Muscle of leg (tissue), 16 donors: ENCODE results near the gene RPS2. TPM values are rescaled to one million over a fixed set of nuclear protein-coding genes. Genes with fewer than 3 reads are reported as not detected.
A peak's percentile ranks its signal among the peaks of the same experiment; 100 is the strongest.
"Not testable (repeated sequence)": the region's sequence is repeated elsewhere in the genome, so short reads cannot be mapped to it uniquely, and the experiment has no call there.

Experiments
- DNase-seq: peaks from one replicate; pipeline ENCODE4 v3.0.0; 2013
- H3K27ac ChIP-seq: one replicate; pipeline ENCODE4 v1.5.1; 2013; ENCODE audit warnings: mild to moderate bottlenecking, low read length, control low read depth
- H3K27me3 ChIP-seq: one replicate; pipeline ENCODE4 v1.6.1; 2013; ENCODE audit warnings: low read length; ENCODE audit not compliant: control insufficient read depth, insufficient read depth
- H3K36me3 ChIP-seq: one replicate; pipeline ENCODE4 v1.6.1; 2013; ENCODE audit warnings: low read length; ENCODE audit not compliant: control insufficient read depth, insufficient read depth
- H3K4me1 ChIP-seq: one replicate; pipeline ENCODE4 v1.6.1; 2013; ENCODE audit warnings: low read length; ENCODE audit not compliant: control insufficient read depth, insufficient read depth
- H3K4me3 ChIP-seq: one replicate; pipeline ENCODE4 v1.5.1; 2013; ENCODE audit warnings: low read length, control low read depth
- H3K9me3 ChIP-seq: replicated peaks from 2 replicates; pipeline ENCODE4 v1.6.1; 2013; ENCODE audit warnings: low read depth, low read length; ENCODE audit not compliant: control insufficient read depth
- WGBS: methylation state at CpG from one replicate; pipeline ENCODE4 v1.1.5; 2013; ENCODE audit warnings: missing lambda C conversion rate; ENCODE audit not compliant: insufficient coverage; 5-methylcytosine and 5-hydroxymethylcytosine counted together
- long read RNA-seq, 11 donors: transcript quantifications; one replicate each; lab custom pipeline, GENCODE V29; 2026
- polyA plus RNA-seq, 8 donors: library from polyadenylated mRNA; unstranded; fragments of 120-200 nt; gene quantifications; one replicate each; pipeline versions ENCODE4 v1.2.1 to v1.2.3, GENCODE V29; 2013; ENCODE audit warnings: inconsistent platforms in 1 of 8, low replicate concordance in 1 of 8; ENCODE audit not compliant: insufficient read length in 8 of 8, insufficient read depth in 1 of 8
- total RNA-seq: library from RNA; stranded (reverse); fragments of 120-200 nt; gene quantifications from one replicate; pipeline ENCODE4 v1.2.4, GENCODE V29; 2013

Gene RPS2
- 2,334 TPM for total RNA-seq
- polyA plus RNA-seq: 1,000 to 10,000 TPM; 3,011 to 3,712 (median 3,485) TPM
- long read RNA-seq, donor 1, transcript RPS2-201 (7 exons, 985 nt): major isoform, 1,175 of 1,744 reads
- long read RNA-seq, donor 1, partial matches to known transcripts: 513 of 1,744 reads
- long read RNA-seq, donor 1, other reads (novel, unspliced or antisense): 49 of 1,744 reads
- long read RNA-seq, donor 2, transcript RPS2-201 (7 exons, 985 nt): major isoform, 275 of 424 reads
- long read RNA-seq, donor 2, partial matches to known transcripts: 141 of 424 reads
- long read RNA-seq, donor 2, other reads (novel, unspliced or antisense): 8 of 424 reads
- long read RNA-seq, donor 3, transcript RPS2-201 (7 exons, 985 nt): major isoform, 2,581 of 4,117 reads
- long read RNA-seq, donor 3, partial matches to known transcripts: 1,347 of 4,117 reads
- long read RNA-seq, donor 3, other reads (novel, unspliced or antisense): 183 of 4,117 reads
- long read RNA-seq, donor 4, transcript RPS2-201 (7 exons, 985 nt): major isoform, 1,590 of 2,395 reads
- long read RNA-seq, donor 4, partial matches to known transcripts: 713 of 2,395 reads
- long read RNA-seq, donor 4, other reads (novel, unspliced or antisense): 87 of 2,395 reads
- long read RNA-seq, donor 5, transcript RPS2-203 (3 exons, 878 nt): minor isoform, 13 of 7,843 reads
- long read RNA-seq, donor 5, transcript RPS2-201 (7 exons, 985 nt): major isoform, 5,270 of 7,843 reads
- long read RNA-seq, donor 5, partial matches to known transcripts: 2,249 of 7,843 reads
- long read RNA-seq, donor 5, other reads (novel, unspliced or antisense): 307 of 7,843 reads
- long read RNA-seq, donor 6, transcript RPS2-203 (3 exons, 878 nt): minor isoform, 6 of 7,157 reads
- long read RNA-seq, donor 6, transcript RPS2-201 (7 exons, 985 nt): major isoform, 4,399 of 7,157 reads
- long read RNA-seq, donor 6, partial matches to known transcripts: 2,491 of 7,157 reads
- long read RNA-seq, donor 6, other reads (novel, unspliced or antisense): 256 of 7,157 reads
- long read RNA-seq, donor 7, transcript RPS2-203 (3 exons, 878 nt): minor isoform, 5 of 3,821 reads
- long read RNA-seq, donor 7, transcript RPS2-201 (7 exons, 985 nt): major isoform, 2,294 of 3,821 reads
- long read RNA-seq, donor 7, partial matches to known transcripts: 1,394 of 3,821 reads
- long read RNA-seq, donor 7, other reads (novel, unspliced or antisense): 127 of 3,821 reads
- long read RNA-seq, donor 8, transcript RPS2-201 (7 exons, 985 nt): major isoform, 1,828 of 3,408 reads
- long read RNA-seq, donor 8, transcript RPS2-203 (3 exons, 878 nt): minor isoform, 8 of 3,408 reads
- long read RNA-seq, donor 8, partial matches to known transcripts: 1,464 of 3,408 reads
- long read RNA-seq, donor 8, other reads (novel, unspliced or antisense): 107 of 3,408 reads
- long read RNA-seq, donor 9, transcript RPS2-203 (3 exons, 878 nt): minor isoform, 7 of 2,350 reads
- long read RNA-seq, donor 9, transcript RPS2-201 (7 exons, 985 nt): major isoform, 1,365 of 2,350 reads
- long read RNA-seq, donor 9, partial matches to known transcripts: 903 of 2,350 reads
- long read RNA-seq, donor 9, other reads (novel, unspliced or antisense): 74 of 2,350 reads
- long read RNA-seq, donor 10, transcript RPS2-201 (7 exons, 985 nt): major isoform, 2,630 of 4,235 reads
- long read RNA-seq, donor 10, partial matches to known transcripts: 1,462 of 4,235 reads
- long read RNA-seq, donor 10, other reads (novel, unspliced or antisense): 135 of 4,235 reads
- long read RNA-seq, donor 11, transcript RPS2-203 (3 exons, 878 nt): minor isoform, 6 of 3,086 reads
- long read RNA-seq, donor 11, transcript RPS2-201 (7 exons, 985 nt): major isoform, 1,828 of 3,086 reads
- long read RNA-seq, donor 11, partial matches to known transcripts: 1,135 of 3,086 reads
- long read RNA-seq, donor 11, other reads (novel, unspliced or antisense): 115 of 3,086 reads

DNA sequence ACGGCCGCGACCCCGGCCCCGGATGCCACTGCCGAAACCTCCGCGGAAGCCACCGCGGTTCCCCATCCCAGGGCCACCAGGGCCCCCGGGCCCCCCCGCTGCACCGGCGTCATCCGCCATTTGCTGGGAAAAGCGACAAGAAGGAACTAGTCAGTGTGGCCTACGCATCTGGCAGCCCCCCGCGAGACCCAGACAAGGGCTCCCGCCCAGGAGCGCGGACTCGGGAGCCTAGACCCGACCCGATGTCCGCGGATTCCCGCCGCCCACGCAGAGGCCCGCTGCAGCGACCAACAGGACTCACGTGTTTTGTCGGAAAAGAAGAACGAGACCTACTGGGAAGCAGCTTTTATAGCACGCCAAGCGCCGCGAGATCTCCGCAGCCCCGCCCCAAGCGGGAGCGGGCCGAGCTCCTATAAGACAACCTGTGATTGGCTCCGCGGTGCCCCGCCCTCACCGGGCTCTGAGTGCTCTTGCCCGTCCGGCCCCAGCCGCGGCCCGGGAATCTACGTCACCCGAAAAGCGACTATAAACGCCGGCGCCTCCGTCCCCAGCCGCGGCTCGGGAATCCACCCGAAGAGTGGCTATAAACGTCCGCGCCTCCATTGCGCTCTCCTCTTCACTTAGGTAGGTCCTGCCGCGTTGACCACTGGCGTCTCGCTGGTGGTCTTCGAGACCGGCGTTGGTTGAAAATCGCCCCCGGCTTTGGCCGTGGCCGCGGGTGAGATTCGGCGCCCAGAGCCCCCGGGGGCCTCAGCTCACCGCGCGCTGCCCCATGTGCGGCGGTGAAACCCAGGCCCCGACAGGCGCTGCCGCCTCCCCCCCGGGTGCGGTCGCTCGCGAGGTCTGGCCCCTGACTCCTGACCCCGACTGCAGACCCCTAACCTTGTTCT, at the start of gene RPS2:
TSS of gene RPS2 (minus strand) at position 321 of the 890 bp plus-strand sequence. CDS start at position 120, 201 bp downstream.
- Histone ChIP-seq H3K27me3 (no peaks in the 10 kb centered on the region), H3K9me3 (no peaks in the 10 kb centered on the region), H3K36me3 (peaks cover 33% of the 10 kb centered on the region), H3K4me1 (peaks cover 36% of the 10 kb centered on the region), H3K4me3 (peak within 1 kb of the TSS; percentile 93), H3K27ac (peak within 1 kb of the TSS; percentile 97)
- peak; percentile 99 for DNase-seq
- whole genome bisulfite sequencing: 0% methylated on average over 92 of the region's 97 CpGs

DNA sequence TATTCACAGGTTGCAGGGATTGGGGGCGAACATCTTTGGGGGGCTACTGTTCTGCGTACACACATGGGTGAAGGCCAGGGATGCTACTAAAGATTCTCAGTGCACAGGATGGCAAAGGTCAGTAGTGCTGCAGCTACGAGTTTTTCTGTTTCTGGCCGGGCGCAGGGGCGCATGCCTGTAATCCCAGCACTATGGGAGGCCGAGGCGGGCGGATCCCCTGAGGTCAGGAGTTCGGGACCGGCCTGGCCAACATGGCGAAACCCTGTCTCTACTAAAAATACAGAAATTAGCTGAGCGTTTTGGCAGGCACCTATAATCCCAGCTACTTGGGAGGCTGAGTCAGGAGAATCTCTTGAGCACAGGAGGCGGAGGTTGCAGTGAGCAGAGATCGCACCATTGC, 48.9 kb upstream of the RPS2 start:
- peaks cover 27% of the 10 kb centered on the region for H3K4me1 ChIP-seq
- H3K27ac ChIP-seq: no peak overlapping the region
- H3K36me3 ChIP-seq: no peaks in the 10 kb centered on the region
- H3K4me3 ChIP-seq: no peak overlapping the region
- 78% methylated on average over 13 of the region's 15 CpGs for whole genome bisulfite sequencing
- H3K9me3 ChIP-seq: no peaks in the 10 kb centered on the region
- peaks cover 2% of the 10 kb centered on the region for H3K27me3 ChIP-seq
- no peak for DNase-seq

DNA sequence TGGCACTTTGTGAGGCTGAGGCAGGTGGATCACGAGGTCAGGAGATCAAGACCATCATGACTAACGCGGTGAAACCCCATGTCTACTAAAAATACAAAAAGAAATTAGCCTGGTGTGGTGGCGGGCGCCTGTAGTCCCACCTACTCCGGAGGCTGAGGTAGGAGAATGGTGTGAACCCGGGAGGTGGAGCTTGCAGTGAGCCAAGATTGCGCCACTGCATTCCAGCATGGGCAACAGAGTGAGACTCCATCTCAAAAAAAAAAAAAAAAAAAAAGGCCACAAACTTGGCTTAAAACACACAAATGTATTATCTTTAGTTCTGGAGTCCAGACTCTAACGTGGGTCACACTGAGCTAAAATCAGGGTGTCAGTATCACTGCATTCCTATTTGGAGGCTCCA, 47.1 kb upstream of the RPS2 start:
- 76% methylated on average over 5 of the region's 9 CpGs for WGBS

DNA sequence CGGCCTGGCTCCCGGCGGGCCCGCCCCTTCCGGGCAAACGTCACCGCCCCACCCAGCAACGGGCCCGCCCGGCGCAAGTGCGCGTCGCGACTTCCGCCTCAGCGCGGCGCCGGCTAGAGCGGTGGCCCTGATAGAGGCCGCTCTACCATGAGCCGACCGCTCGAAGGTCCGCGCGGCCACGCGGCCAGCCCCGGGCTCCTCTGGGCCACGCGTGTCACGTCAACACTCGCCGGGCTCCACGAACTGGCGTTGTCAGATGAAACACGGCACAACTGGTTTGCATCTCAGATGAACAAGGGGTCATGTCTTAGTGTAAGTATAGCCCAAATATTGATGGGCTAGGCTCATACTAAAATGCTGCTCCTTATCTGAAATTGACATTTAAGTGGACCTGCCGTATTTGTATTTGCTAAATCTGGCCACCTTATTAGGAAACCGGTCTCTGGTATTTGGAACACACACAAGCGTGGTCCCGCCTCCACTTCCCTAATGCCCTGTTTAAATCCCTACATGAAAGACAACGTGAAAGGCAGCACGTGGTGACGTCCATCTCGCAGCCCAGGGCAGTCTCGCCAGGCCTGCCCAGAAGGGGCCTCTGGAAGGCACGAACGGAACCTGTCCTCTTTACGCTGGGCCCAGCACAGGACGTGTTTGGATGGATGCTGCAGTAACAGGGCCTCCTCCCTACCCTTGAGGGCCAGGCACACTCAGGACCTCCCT, 45.3 kb upstream of the RPS2 start, which contains the start of gene ZNF598:
TSS of gene ZNF598 (minus strand) at position 31 of the 720 bp plus-strand sequence.
- WGBS: under 1% methylated on average over 48 of the region's 52 CpGs
- DNase-seq: peak; percentile 95
- Histone ChIP-seq H3K36me3 (peaks cover 13% of the 10 kb centered on the region), H3K27ac (peak within 1 kb of the TSS; percentile 93), H3K9me3 (no peaks in the 10 kb centered on the region), H3K27me3 (no peaks in the 10 kb centered on the region), H3K4me1 (peaks cover 48% of the 10 kb centered on the region), H3K4me3 (peak within 1 kb of the TSS; percentile 81)

More for the DNA sequence above, 47.1 kb upstream of the RPS2 start:
- H3K9me3 ChIP-seq, H3K27me3 ChIP-seq, DNase-seq, H3K27ac ChIP-seq, H3K4me3 ChIP-seq, H3K36me3 ChIP-seq: not testable (repeated sequence)
- peaks cover 42% of the 10 kb centered on the region for H3K4me1 ChIP-seq

DNA sequence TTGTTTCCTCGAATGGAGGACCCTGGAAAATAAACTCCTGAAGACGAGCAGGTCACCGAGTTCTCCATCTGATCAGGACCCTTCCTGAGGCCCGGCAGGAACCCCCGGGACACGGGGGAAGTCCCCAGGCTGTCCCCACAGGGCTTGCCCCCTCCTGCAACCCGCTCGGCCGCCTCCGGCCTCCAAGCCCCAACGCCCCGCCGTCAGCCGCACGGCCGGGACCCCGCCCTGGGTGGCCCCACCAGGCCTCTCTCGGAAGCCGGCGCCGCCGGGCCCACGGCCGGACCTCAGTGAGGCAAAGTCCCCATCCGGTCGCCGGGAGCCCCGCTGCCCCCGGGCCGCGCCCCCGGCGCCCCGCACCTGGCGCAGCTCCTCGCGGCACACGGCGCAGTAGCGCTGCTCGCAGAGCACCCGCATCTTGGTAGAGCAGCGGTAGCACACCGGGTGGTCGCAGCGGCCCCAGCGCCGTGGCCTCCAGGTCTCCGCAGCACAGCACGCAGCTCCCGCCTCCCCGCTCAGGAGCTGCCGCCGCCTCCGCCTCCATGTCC, 44.6 kb upstream of the RPS2 start:
- Histone ChIP-seq H3K27ac (peak overlapping the region; percentile 77), H3K27me3 (no peaks in the 10 kb centered on the region), H3K36me3 (peaks cover 13% of the 10 kb centered on the region), H3K4me1 (peaks cover 55% of the 10 kb centered on the region), H3K9me3 (no peaks in the 10 kb centered on the region), H3K4me3 (peak overlapping the region; percentile 65)
- no peak for DNase-seq
- under 1% methylated on average over 55 of the region's 55 CpGs for WGBS

DNA sequence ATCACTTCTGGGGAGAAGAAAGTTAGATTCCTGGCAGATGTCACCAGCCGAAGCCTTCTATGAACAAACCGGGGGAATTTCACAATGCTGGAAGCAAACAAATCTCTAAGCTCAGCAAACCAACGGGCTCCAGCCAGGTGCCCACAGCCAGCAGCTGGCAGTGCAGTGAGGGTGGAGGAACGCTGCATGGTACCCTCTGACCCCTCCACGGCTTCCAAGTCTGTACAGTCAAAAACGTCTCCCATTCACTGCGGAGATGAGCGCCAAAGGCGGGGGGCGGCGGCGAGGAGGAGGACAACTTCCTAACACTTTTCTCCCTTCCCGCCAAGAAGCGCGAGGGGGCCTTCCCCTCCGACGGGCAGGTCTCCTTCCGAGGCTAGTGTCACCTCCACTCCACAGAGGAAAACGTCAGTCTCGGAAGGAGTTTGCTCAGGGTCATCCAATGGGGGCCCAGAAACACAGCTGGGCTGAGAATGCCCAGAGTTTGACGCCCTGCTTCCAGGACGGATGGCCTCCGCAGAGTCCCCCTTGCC, 44.1 kb upstream of the RPS2 start:
- peak overlapping the region; percentile 77 for H3K27ac ChIP-seq
- H3K9me3 ChIP-seq: no peaks in the 10 kb centered on the region
- H3K36me3 ChIP-seq: peaks cover 13% of the 10 kb centered on the region
- no peak for DNase-seq
- WGBS: 3% methylated on average over 14 of the region's 23 CpGs
- H3K4me3 ChIP-seq: peak overlapping the region; percentile 65
- H3K4me1 ChIP-seq: peaks cover 60% of the 10 kb centered on the region
- no peaks in the 10 kb centered on the region for H3K27me3 ChIP-seq

DNA sequence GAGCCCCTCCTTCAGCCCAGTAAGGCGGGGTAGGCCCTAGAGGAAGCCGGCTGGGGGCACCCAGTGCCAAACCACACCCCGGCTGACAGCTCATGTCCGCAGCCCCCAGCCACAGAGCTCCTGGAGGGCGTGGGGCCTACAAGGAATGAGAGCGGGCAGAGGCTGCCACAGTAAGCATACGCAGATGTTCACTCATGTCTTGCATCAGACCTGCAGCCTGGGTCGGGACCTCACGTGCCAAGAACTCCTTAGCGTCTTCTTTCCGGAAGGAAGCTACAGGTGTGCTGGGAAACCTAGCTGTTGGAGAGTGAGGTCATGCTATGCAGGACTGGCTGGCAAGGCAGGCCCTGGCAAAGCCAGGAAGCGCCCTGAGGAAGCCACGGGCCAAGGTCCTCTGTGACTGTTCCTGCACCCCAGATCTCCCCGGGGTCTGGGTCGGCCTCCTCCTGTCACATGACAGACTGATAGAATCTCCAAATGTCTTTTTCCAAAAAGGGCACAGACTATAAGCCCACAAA, 43.4 kb upstream of the RPS2 start:
- H3K4me1 ChIP-seq: peaks cover 67% of the 10 kb centered on the region
- peaks cover 19% of the 10 kb centered on the region for H3K36me3 ChIP-seq
- H3K27me3 ChIP-seq: no peaks in the 10 kb centered on the region
- DNase-seq: no peak
- H3K4me3 ChIP-seq: no peak overlapping the region
- H3K27ac ChIP-seq: peak overlapping the region; percentile 77
- 52% methylated on average over 10 of the region's 15 CpGs for WGBS
- H3K9me3 ChIP-seq: no peaks in the 10 kb centered on the region
